Tibial nerve (tissue), 4 donors: ENCODE data around the gene FBLN2. TPM values are rescaled to one million over a fixed set of nuclear protein-coding genes. Genes with fewer than 3 reads are reported as not detected.

Source experiments
- DNase-seq, 2 donors: peaks; one replicate each; pipeline ENCODE4 v3.0.0-alpha.2; 2019; ENCODE audit warnings: low spot score in 2 of 2
- H3K27ac ChIP-seq, 4 donors: fragments of 200-600 bp; sonication (generic) in 3 of 4; one replicate each; pipeline ENCODE4 v1.5.1; 2017 to 2019; ENCODE audit warnings: mild to moderate bottlenecking in 1 of 4
- H3K27me3 ChIP-seq, 2 donors: fragments of 200-600 bp; sonication (generic) in 1 of 2; one replicate each; pipeline versions ENCODE4 v1.5.1 to v1.6.0; 2017 to 2019
- H3K36me3 ChIP-seq, 3 donors: fragments of 200-600 bp; sonication (generic); one replicate each; pipeline ENCODE4 v1.5.1; 2018 to 2019
- H3K4me1 ChIP-seq, 4 donors: fragments of 200-600 bp; sonication (generic) in 3 of 4; one replicate each; pipeline ENCODE4 v1.5.1; 2017 to 2019
- H3K4me3 ChIP-seq, 4 donors: fragments of 200-600 bp; sonication (generic) in 3 of 4; one replicate each; pipeline ENCODE4 v1.5.1; 2017 to 2019; ENCODE audit warnings: mild to moderate bottlenecking in 1 of 4, moderate library complexity in 1 of 4
- H3K9me3 ChIP-seq, 4 donors: fragments of 200-600 bp; sonication (generic) in 3 of 4; one replicate each; pipeline ENCODE4 v1.5.1; 2017 to 2019
- CTCF ChIP-seq, 5 experiments: fragments of 200-600 bp in 3 of 5; fragments of 450-650 bp in 2 of 5; sonication (generic) in 3 of 5; IDR thresholded peaks; one replicate each; pipeline ENCODE4 v1.5.1; 2016 to 2019; ENCODE audit warnings: antibody characterized with exemption in 5 of 5, mild to moderate bottlenecking in 3 of 5, moderate library complexity in 2 of 5
- EP300 ChIP-seq, 2 donors: sonication (generic); formaldehyde crosslinking; IDR thresholded peaks; one replicate each; pipeline ENCODE4 v1.6.1; 2017; ENCODE audit warnings: antibody characterized with exemption in 2 of 2, mild to moderate bottlenecking in 1 of 2
- POLR2A ChIP-seq, 2 donors: fragments of 450-650 bp; IDR thresholded peaks; one replicate each; pipeline ENCODE4 v1.6.1; 2017; ENCODE audit warnings: antibody characterized with exemption in 2 of 2, mild to moderate bottlenecking in 2 of 2, moderate library complexity in 2 of 2
- WGBS, 2 donors: methylation state at CpG; one replicate each; pipeline ENCODE4 v1.1.5; 2018; 5-methylcytosine and 5-hydroxymethylcytosine counted together
- total RNA-seq, 4 donors: library from RNA; depleted of rRNA; stranded (reverse); fragments of >200 nt; gene quantifications; one replicate each; pipeline ENCODE4 v1.1.0, GENCODE V29; 2016

FBLN2 gene
- total RNA-seq, 4 donors from 2014 or later, result 185 to 445 (median 240) TPM

- 93 to 97% methylated on average over 3 of the region's 3 CpGs for WGBS, 2 donors
These were observed 42.1 kb downstream of the FBLN2 start for GRCh38 chr3:13590841-13591520.

DNA sequence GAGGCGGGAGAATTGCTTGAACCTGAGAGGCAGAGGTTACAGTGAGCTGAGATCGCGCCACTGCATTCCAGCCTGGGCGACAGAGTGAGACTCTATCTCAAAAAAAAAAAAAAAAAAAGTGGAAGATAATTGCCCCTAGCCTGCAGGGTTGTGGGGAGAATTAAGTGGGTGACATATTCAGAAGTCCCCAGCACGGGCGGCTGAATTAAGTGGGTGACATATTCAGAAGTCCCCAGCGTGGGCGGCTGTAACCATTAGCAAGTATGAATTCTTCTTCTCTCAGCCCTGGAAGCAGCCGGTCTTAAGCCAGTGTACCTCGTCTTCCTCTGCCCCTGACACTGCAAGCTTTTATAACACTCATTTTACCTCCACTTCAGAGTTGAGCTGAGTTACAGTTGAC, 44.7 kb downstream of the FBLN2 start:
- no peaks in the 10 kb centered on the region for H3K36me3 ChIP-seq
- H3K9me3 ChIP-seq, result no peaks in the 10 kb centered on the region
- peaks cover 0 to 31% (median 0%) of the 10 kb centered on the region in 4 donors for H3K4me1 ChIP-seq
- WGBS, 2 donors, result 56 to 65% methylated on average over 10 of the region's 10 CpGs
- no peak for DNase-seq
- H3K27me3 ChIP-seq, result no peaks in the 10 kb centered on the region
- H3K4me3 ChIP-seq, result no peak overlapping the region
- no peak overlapping the region for H3K27ac ChIP-seq
- TF ChIP-seq EP300 (IDR thresholded peaks at IDR 0.05), result no peak
- no peak for TF ChIP-seq POLR2A (IDR thresholded peaks at IDR 0.05)
- no peak for TF ChIP-seq CTCF (IDR thresholded peaks at IDR 0.05)

More at GRCh38 chr3:13590841-13591520, 42.1 kb downstream of the FBLN2 start:
- TF ChIP-seq POLR2A (IDR thresholded peaks at IDR 0.05), result no peak
- no peak for TF ChIP-seq CTCF (IDR thresholded peaks at IDR 0.05)
- TF ChIP-seq EP300 (IDR thresholded peaks at IDR 0.05), result no peak
- no peak overlapping the region for H3K27ac ChIP-seq
- DNase-seq, result no peak
- H3K27me3 ChIP-seq, result no peaks in the 10 kb centered on the region
- peaks cover 0 to 33% (median 0%) of the 10 kb centered on the region in 4 donors for H3K4me1 ChIP-seq
- no peaks in the 10 kb centered on the region for H3K36me3 ChIP-seq
- H3K4me3 ChIP-seq, result no peak overlapping the region
- H3K9me3 ChIP-seq, result no peaks in the 10 kb centered on the region

- no peak for DNase-seq
- WGBS, 2 donors, result 72 to 76% methylated on average over 8 of the region's 8 CpGs
These were observed 45.2 kb downstream of the FBLN2 start for GRCh38 chr3:13594146-13594545.

DNA sequence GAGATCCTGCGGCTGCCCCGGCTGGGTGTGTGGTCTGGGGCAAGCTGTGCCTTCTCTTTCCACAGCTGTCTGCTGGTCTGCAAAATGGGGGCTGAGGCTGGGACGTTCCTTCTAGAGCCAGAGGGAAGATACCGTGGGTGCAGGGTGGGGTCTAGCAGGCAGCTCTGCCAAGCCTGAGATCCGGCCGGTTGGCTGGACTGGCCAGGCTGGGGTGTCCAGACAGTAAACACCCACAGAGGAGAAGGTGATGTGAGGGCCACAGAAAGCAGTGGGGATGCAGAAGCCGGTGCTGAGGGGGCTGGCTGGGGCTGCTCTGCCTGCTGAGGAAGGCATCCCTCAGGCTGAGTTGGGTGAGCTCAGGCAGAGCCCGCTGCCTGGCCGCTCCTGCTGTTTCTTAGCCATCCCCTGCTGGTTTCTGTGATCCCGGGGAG, 46.1 kb downstream of the FBLN2 start:
- 50% methylated on average over 10 of the region's 10 CpGs for WGBS, 2 donors
- Histone ChIP-seq H3K27me3 (no peaks in the 10 kb centered on the region), H3K4me3 (no peak overlapping the region), H3K36me3 (no peaks in the 10 kb centered on the region), H3K9me3 (no peaks in the 10 kb centered on the region), H3K4me1 (peaks cover 0 to 42% (median 0%) of the 10 kb centered on the region in 4 donors), H3K27ac (peak overlapping the region in 1 of 4 donors; percentile 7)
- TF ChIP-seq EP300 (IDR thresholded peaks at IDR 0.05) (no peak), POLR2A (IDR thresholded peaks at IDR 0.05) (no peak), CTCF (IDR thresholded peaks at IDR 0.05) (no peak)
- DNase-seq, result no peak

More at GRCh38 chr3:13594146-13594545, 45.2 kb downstream of the FBLN2 start:
- TF ChIP-seq EP300 (IDR thresholded peaks at IDR 0.05) (no peak), CTCF (IDR thresholded peaks at IDR 0.05) (no peak), POLR2A (IDR thresholded peaks at IDR 0.05) (no peak)
- Histone ChIP-seq H3K9me3 (no peaks in the 10 kb centered on the region), H3K4me1 (peaks cover 0 to 34% (median 0%) of the 10 kb centered on the region in 4 donors), H3K27me3 (no peaks in the 10 kb centered on the region), H3K27ac (no peak overlapping the region), H3K36me3 (no peaks in the 10 kb centered on the region), H3K4me3 (no peak overlapping the region)

DNA sequence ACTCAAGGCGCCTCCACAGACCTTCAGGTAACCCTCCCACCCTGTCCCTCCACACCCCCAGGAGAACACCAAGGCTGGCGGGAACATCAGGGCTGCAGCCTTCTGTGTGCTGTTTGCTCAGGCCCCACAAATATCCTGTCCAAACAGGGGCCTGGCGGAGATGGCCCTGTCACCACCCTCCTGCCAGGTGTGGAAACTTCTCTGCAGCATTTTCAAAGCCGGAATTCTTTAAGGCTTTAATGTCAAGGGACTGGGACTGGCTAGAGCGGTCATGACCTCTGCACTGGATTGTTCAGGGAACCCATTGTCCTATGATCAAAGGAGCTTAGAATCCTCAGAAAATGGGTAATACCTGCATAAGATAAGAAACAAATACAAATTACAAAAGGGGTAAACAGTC, 46.6 kb downstream of the FBLN2 start:
- Histone ChIP-seq H3K27me3 (no peaks in the 10 kb centered on the region), H3K4me3 (no peak overlapping the region), H3K27ac (peak overlapping the region in 1 of 4 donors; percentile 7), H3K4me1 (peaks cover 0 to 45% (median 0%) of the 10 kb centered on the region in 4 donors), H3K9me3 (no peaks in the 10 kb centered on the region), H3K36me3 (no peaks in the 10 kb centered on the region)
- 84 to 89% methylated on average over 5 of the region's 5 CpGs for WGBS, 2 donors
- no peak for TF ChIP-seq EP300 (IDR thresholded peaks at IDR 0.05)
- no peak for DNase-seq
